HG03103 (cell line): ENCODE measurements around the gene CLCN2.
A peak's percentile ranks its signal among the peaks of the same experiment; 100 is the strongest.

Experiments
- ATAC-seq: cut with Tn5 transposase; IDR thresholded peaks from one replicate; pipeline ENCODE4 v1.9.1; 2021; ENCODE audit warnings: low read depth; ENCODE audit not compliant: unreplicated experiment

CLCN2 gene

DNA sequence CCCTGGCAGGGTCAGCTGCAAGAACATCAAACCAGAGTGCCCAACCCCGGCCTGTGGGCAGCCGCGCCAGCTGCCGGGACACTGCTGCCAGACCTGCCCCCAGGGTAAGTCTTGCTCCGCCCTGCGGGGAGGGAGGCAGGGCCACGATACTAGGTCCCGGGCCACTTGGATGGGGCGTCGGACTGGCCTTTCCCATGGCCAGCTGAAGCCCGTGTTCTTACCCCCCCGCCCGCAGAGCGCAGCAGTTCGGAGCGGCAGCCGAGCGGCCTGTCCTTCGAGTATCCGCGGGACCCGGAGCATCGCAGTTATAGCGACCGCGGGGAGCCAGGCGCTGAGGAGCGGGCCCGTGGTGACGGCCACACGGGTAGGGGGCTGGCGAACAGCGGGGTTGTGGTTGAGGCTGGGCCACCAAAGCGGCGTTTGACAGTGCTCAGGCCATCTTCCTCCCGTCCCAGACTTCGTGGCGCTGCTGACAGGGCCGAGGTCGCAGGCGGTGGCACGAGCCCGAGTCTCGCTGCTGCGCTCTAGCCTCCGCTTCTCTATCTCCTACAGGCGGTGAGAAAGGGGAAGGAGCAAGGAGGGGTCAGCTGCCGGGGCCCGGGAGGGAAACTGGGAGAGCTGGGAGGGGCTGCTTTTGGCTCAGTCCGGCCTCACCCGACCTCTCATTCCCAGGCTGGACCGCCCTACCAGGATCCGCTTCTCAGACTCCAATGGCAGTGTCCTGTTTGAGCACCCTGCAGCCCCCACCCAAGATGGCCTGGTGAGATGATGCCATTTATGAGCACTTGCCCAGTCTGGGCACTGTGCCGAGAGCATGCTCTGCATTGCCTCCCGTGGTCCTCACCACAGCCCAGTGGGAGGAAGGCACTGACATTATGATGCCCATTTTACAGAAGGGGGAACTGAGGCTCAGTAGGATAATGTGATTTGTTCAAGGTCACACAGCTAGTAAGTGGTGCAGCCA lies 20.1 kb upstream of the CLCN2 start:
- ATAC-seq = no peak

DNA sequence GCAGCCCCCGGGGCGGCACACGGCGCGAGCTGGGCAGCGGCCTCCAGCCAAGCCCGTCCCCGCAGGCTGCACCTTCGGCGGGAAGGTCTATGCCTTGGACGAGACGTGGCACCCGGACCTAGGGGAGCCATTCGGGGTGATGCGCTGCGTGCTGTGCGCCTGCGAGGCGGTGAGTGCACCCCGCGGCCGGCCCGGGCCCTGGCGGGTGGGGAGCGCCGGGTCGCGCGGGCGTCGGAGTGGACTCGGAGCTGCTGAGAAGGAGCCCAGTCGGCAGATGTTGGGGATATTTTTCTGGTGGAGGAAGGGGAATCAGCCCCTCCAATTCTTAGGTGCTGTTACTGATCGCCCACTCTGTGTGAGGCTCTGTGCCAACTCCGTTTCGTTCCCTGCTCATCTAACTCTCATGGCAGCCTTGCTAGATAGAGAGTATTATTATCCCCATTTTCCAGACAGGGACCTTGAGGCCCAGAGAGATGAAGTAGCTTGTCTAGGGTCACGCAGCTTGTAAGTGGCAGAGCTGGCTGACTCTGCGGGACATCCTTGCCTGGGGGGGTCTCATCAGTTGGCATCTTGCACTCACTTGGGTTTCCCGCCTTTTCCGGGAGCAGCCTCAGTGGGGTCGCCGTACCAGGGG lies 19.3 kb upstream of the CLCN2 start:
- no peak for ATAC-seq

DNA sequence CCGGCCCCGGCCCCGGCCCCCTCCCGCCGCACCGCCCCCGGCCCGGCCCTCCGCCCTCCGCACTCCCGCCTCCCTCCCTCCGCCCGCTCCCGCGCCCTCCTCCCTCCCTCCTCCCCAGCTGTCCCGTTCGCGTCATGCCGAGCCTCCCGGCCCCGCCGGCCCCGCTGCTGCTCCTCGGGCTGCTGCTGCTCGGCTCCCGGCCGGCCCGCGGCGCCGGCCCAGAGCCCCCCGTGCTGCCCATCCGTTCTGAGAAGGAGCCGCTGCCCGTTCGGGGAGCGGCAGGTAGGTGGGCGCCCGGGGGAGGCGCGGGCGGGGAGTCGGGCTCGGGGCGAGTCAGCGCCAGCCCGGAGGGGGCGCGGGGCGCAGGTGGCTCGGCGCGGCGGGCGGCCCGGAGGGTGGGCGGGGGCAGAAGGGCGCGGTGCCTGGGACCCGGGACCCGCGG lies 18.8 kb upstream of the CLCN2 start:
- ATAC-seq = no peak

DNA sequence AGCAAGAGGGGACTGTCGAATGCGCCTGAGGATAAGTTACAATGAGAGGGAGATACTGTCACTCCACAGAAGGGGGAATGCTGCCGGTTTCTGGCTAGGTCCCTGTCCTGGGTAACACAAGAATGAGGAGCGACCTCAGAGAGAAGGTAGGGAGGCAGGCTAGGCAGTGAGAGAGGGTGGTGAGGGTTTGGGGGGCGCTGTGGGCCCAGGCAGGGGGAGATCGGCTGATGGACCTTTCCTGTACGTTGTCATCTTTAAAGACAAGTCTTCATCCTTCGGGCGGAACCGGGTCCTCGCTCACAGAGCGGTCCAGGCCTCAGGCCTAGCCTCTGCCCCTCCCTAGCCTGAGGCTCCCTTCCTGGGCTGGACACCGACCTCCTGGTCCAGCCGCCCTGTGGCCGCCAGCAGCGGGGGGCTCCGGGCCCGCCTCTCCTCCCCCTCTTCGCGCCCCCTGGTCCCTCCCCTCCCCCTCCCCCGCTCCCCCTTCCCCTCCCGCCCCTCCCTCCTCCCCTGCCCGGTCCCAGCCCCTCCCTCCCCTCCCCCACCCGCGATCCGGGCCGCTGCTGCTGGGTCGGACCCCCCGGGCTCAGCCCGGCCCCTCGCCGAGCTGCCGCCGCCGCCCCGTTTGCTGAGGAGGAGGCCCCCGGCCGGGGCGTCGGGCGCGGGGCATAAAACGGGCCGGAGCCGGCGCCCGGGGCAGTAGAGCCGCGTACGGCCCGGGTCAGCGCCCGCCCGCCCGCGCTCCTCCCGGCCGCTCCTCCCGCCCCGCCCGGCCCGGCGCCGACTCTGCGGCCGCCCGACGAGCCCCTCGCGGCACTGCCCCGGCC lies 18.2 kb upstream of the CLCN2 start, which contains the start of gene CHRD:
TSS of gene CHRD (plus strand) at position 697 of the 827 bp plus-strand sequence. CDS start 265 bp downstream, outside the sequence.
- no peak for ATAC-seq

DNA sequence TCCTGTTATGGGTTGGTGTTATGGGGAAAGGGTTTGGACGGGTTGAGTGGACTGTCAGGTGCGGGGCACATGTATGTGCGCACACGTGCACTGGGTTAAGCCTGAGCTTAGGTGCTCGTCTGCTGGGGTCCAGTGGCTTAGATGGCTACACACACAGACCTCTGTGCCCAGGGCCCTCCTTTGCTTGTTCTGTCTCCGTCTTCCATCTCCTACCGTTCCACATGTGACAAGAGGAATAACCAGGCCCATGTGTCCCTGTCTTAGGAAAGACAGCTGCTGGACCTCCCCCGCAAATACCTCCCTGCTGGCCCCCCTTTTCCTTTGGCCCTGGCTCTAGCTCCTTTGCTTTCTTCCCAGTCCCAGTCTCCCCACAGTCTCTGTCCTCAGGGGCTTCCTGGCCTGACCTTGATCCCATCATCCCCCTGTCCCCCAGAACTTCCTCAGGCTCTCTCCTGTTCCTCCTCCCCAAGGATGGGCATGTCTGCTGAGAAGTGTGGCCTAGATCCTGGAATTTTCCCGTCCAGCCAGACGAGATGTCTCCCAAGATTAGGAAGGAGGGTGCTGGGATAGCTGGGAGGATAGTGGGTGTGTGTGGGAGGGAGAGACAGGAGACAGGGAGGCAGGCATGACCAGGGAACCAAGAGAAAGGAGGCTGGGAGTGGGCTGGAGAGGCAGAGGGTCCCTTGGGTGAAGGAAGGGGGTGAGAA lies 17.4 kb upstream of the CLCN2 start:
- ATAC-seq = no peak

DNA sequence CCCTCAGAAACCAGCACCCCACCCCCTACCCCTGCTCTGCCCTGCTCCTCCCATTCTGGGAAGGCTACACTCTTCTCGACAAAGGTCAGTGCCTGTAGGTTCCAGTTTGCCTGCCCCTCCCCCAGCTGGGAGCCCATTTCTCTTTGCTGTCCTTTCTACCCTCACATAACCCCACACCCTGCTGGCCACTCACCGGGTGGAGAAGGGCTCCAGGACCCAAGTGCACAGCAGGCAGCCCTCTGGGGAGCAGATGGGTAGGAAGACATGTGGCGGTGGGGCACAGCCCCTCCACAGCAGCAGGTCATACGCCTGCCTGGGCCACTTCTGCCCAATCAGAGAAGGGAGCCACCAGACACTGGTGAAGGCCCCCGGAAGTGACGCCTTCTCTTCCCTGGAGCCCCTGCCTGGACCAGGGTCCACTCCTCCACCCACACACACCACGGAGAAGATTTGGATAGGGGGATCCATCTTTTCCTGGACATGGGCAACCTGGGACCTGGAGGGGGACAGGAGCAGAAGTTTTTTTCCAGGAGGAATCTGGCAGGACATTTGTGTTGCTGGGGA lies 16.6 kb upstream of the CLCN2 start, which contains the start of gene THPO:
TSS of gene THPO (minus strand) at position 326 of the 564 bp plus-strand sequence. CDS start 1,948 bp downstream, outside the sequence.
- ATAC-seq = no peak

DNA sequence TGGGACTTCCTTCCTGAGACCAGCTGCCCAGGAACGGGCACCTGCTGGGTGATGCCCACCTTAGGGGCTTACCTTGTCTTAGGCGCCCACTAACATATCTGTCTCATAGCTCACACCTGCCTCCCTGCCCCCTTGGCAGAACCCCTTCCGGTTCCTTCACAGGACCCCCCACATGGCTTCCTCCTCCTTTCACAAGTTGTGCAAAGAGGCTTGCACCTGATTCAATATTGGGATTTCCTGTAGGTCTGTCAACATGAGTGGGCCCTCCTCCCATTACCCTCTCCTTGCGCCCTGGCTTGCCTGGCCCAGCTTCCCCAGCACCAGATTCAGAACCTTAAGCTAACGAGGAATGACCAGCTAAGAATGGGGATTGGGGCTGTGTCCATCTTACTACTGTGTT lies 16.0 kb upstream of the CLCN2 start:
- no peak for ATAC-seq

DNA sequence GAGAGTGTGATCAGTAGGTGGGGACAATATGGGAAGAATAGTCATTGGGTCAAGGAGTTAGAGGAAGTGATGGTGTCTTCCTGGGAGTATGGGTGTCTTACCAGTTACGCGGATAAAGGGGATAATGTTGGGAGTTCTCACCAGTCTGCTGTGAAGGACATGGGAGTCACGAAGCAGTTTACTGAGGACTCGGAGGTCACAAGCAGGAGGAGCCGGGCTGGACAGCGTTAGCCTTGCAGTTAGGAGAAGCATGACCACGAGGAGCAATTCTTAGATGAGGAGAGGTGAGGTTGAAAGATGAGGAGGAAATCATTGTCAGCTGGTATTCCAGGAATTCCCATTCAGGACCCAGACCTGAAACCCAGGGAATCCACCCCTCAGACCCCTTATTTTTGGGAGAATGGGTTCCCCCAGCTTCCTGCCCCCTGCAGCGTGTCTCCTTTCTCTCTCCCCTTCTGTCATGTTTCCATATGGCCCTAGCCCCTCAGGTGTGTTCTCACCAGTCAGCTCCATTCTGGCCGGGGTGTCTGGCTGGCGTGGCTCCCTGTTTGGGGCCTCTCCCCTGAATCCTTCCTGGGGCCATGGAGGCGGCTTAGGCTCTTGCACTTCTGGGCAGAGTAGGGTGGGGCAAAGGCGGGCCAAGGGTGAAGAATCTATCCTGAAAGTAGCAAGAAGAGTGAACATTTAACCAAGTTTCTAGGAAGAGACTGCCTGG lies 14.5 kb upstream of the CLCN2 start:
- ATAC-seq = no peak

DNA sequence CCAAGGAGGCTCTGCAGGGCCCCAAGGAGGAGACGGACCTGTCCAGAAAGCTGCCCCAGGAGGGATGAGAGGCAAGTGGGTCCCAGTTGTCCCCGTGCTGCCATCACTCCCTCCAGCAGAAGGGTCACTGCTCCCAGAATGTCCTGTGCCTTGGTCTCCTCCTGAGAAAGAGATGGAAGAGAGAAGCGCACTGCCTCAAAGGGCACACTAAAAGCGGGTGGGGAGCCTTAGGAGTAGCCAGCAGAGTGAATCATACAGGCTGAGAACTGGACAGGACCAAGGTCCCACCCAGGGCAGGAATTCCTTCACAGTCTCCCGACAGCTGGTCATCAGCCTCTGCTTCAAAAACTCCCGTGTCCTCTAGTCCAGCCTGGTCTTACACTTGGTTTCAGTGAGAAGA lies 12.0 kb upstream of the CLCN2 start:
- no peak for ATAC-seq

DNA sequence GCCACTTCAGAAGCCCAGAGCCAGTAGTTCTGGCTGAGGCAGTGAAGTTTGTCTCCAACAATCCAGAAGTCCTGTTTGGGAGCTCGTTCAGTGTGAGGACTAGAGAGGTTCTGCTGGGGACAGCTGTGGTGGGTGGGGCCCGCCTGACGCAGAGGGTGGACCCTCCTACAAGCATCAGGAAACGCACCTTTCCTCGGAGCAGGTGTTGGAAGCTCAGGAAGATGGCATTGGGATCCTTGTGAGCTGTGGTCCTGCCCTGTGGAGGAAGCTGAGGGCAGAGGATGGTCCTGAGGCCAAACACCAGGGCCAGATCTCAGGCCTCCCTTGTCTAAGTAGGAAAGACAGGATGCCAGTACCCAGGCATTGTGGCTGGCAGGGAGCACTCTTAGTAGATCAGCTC lies 11.5 kb upstream of the CLCN2 start:
- no peak for ATAC-seq

DNA sequence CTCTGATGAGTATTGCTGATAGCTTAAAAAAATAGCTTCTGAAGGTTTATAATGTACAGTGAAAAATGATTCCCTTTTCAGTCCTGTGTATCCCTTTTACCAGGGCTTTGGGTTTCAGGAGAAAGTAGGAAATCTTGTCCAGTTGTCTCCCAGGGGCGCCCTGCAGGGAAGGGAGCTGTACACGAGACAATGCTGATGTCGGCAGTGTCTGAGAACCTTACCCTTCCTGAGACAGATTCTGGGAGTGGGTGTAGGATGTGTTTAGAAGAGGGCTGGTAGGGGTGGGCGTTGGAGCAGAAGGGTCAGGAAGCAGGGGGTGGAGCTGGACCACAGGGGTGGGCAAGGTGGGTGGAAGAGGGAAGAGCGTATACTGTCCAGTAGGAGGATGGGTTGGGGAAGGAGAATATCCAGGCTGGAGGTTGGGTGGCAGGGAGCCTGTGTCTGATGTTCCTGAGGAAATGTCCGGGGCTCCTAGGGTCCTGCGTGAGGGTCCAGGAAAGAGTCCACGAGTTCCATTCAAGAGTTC lies 11.0 kb upstream of the CLCN2 start:
- no peak for ATAC-seq

DNA sequence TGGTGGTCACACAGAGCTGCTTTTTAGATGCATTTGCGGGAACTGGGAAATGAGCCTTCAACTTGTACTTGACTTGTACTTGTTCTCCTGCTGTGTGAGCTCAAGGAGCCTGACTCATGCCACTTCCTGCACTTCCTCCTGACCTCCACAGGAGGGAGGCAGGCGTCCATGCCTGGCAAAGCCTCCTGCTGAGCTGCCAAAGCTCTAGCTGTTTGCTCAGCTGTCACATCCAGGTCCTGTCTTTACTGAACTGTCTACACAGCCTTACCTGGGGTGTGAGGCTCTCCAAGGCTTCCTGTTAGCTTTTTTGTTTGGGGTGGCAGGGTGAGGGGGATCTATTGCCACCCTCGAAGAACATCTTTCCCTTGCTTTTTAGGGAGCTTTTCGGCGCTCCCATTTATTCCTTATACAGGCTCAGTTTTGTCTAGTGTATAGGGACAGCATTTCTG lies 10.2 kb upstream of the CLCN2 start:
- no peak for ATAC-seq

DNA sequence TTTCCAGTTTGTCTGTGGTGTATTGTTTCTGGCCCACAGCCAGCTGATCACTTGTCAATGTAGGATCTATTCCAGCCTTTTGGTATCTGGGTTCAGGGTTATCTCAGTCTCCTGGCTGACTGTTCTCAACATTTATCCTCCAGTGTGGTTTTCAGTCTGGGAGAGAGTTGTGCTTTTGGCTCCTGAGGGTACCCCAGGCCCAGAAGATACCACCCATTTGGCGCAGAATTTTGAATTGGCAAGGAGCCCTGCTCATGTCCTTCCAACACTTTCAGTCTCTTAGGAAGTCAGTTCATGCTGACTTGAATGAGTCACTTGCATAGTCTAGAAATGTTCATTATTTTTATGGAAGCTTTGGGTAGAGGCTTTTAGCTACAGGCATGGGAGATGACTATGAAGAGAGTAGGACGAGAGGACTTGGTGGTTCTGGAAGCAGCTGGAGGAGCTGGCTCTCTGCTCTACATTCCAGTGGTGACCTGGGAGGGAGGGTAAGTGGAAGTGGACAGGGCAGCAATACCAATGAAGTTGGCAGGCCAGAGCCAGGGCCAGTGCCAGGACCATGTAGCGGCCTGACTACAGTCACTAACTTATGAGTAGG lies 7.3 kb upstream of the CLCN2 start:
- no peak for ATAC-seq

DNA sequence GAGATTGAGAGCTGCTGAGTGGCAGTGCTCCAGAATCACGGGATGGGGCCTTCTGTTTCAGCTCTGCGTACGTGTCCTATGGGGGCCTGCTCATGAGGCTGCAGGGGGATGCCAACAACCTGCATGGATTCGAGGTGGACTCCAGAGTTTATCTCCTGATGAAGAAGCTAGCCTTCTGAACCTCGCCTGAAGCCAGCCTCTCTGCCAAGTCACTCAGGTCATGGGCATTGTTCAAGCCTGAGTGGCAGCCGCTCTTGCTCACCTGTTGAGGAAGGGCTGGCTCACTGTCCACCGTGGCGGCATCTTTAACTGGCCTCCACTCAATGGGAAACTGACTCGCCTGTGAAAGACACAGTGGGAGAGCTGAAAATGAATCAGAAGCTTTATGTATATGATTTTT lies 6.7 kb upstream of the CLCN2 start:
- no peak for ATAC-seq

DNA sequence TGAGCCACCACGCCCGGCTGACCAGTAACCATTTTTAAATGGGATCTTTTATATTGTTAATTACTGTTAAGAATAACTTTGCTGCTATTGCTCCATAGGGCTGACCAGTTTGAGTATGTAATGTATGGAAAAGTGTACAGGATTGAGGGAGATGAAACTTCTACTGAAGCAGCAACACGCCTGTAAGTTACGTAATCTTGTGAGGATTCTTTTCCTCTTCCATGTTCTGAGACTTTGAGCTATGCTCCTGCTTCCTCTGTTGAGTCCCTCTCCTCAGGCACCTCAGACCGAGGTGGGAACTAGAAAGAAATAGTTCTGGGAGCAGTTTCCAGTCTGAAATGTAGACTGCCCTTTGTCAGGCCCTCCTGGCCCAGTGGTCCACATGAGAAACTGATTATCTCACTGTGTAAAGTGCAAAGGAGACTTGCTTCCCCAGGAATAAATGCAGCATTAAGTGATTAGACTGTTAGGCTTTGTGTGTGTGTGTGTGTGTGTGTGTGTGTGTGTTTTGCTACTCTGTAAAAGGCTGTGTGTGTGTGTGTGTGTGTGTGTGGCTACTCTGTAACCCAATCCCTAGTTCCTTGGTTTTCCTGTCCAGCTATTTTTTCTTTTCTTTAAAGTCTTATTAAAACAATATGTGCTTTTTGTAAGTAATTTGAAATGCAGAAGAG lies 5.3 kb upstream of the CLCN2 start:
- ATAC-seq = no peak

DNA sequence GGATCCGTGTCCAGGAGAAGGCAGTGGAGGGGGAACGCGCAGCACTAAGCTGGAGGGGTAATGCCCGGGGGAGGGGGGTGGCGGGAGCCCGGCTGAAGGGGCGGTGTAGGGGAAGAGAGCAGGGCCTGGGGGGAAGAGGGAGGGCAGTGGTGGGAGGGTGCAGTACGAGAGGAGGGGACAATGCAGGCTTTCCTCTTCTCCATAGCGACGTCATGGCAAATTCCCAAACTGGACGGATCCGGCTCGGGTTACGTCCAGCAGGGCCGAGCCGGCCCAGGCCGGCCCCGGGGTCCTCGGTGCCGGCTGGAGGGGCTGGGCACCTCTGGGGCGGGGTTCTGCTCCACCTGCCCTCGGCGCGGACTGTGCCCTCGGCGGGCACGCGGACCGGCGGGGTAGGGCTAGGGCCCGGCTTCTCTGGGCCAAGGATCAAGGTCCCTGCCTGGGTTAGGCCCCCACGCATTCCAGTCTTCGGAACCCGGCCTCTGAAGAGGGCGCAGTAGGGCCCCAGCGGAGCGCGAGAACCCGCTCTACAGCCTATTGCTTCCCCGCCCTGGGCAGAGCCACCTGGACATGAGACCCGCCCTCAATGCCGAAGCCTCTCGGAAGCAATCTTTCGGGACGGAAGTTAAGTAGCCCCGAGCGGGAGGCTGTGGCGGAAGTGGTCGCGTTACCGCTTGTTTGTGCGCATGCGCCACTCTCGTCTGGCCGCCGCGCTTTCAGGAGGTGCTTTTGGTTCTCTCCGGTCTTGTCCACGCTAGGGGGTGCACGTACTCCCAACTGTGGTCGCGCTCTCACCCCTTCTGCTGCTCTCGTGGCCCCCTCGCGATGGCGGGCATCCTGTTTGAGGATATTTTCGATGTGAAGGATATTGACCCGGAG lies 1.5 kb upstream of the CLCN2 start:
- ATAC-seq = peak; percentile 83
